OCI-LY1 (cell line): Measurements from ENCODE around the gene FYN.
"Not testable (repeated sequence)": the region's sequence is repeated elsewhere in the genome, so short reads cannot be mapped to it uniquely, and the experiment has no call there.

ENCODE experiments used
- H2AFZ ChIP-seq: fragments of 200-600 bp; sonication (generic), shearing (Covaris generic); 2 replicates; pipeline ENCODE4 v1.6.0; 2014; ENCODE audit warnings: antibody characterized with exemption, mild to moderate bottlenecking, low read length
- H3F3A ChIP-seq: fragments of 200-600 bp; sonication (generic), shearing (Covaris generic); 2 replicates; pipeline ENCODE4 v1.6.0; 2014; ENCODE audit warnings: mild to moderate bottlenecking, antibody characterized with exemption, low read length, moderate library complexity; ENCODE audit not compliant: insufficient read depth
- H3K27ac ChIP-seq: fragments of 200-600 bp; sonication (generic); 2 replicates; pipeline ENCODE4 v1.5.1; 2014; ENCODE audit warnings: low read length, mixed run types, mild to moderate bottlenecking, low read depth; ENCODE audit not compliant: poor library complexity, severe bottlenecking
- H3K27me3 ChIP-seq: fragments of 200-600 bp; sonication (generic); 2 replicates; pipeline ENCODE4 v1.6.0; 2014; ENCODE audit warnings: antibody characterized with exemption, mild to moderate bottlenecking, low read length, moderate library complexity; ENCODE audit not compliant: insufficient read depth
- H3K36me3 ChIP-seq: fragments of 200-600 bp; sonication (generic); 2 replicates; pipeline ENCODE4 v1.6.1; 2014; ENCODE audit warnings: mild to moderate bottlenecking, antibody characterized with exemption, low read length, moderate library complexity, mixed read lengths; ENCODE audit not compliant: insufficient read depth
- H3K4me1 ChIP-seq: fragments of 200-600 bp; sonication (generic); 2 replicates; pipeline ENCODE4 v1.5.1; 2014; ENCODE audit warnings: mild to moderate bottlenecking, low read length, moderate library complexity; ENCODE audit not compliant: insufficient read depth, severe bottlenecking
- H3K4me2 ChIP-seq: fragments of 200-600 bp; sonication (generic), shearing (Covaris generic); 2 replicates; pipeline ENCODE4 v1.6.1; 2014; ENCODE audit warnings: low read length
- H3K4me3 ChIP-seq: fragments of 200-600 bp; sonication (generic); 2 replicates; pipeline ENCODE4 v1.5.1; 2014; ENCODE audit warnings: low read length, low read depth, mild to moderate bottlenecking, mixed read lengths; ENCODE audit not compliant: poor library complexity, severe bottlenecking
- H3K79me2 ChIP-seq: fragments of 200-600 bp; shearing (Covaris generic); 2 replicates; pipeline ENCODE4 v1.6.1; 2016; ENCODE audit warnings: mixed run types, low read length, mixed read lengths; ENCODE audit not compliant: insufficient read depth
- H3K9ac ChIP-seq: fragments of 200-600 bp; sonication (generic), shearing (Covaris generic); 2 replicates; pipeline ENCODE4 v1.6.1; 2014; ENCODE audit warnings: mild to moderate bottlenecking, low read length, mixed read lengths
- H3K9me2 ChIP-seq: fragments of 200-600 bp; sonication (generic), shearing (Covaris generic); 2 replicates; pipeline ENCODE4 v1.6.1; 2014; ENCODE audit warnings: low read depth, mild to moderate bottlenecking, low read length, mixed read lengths
- H3K9me3 ChIP-seq: fragments of 200-600 bp; shearing (Covaris generic); 2 replicates; pipeline ENCODE4 v1.6.1; 2014; ENCODE audit warnings: low read length, mixed read lengths
- H4K20me1 ChIP-seq: fragments of 200-600 bp; sonication (generic), shearing (Covaris generic); 2 replicates; pipeline ENCODE4 v1.6.0; 2016; ENCODE audit warnings: mild to moderate bottlenecking, low read length; ENCODE audit not compliant: insufficient read depth
- CTCF ChIP-seq: fragments of 200-600 bp; sonication (generic), shearing (Covaris generic); IDR thresholded peaks from 2 replicates; pipeline ENCODE4 v1.5.1; 2017; ENCODE audit warnings: mild to moderate bottlenecking, antibody characterized with exemption, low read length, moderate library complexity, mixed read lengths
- EZH2 ChIP-seq: fragments of 200-600 bp; sonication (generic), shearing (Covaris generic); IDR thresholded peaks from 2 replicates; pipeline ENCODE4 v1.8.0; 2017; ENCODE audit warnings: borderline replicate concordance, mixed run types, mild to moderate bottlenecking, antibody characterized with exemption, low read length, moderate library complexity, mixed read lengths

The FYN gene

GRCh38 chr6:111892431-111892830, 19.2 kb upstream of the FYN start:
- no peaks in the 10 kb centered on the region for H3K9me3 ChIP-seq
- H3K9ac ChIP-seq, result no peak overlapping the region
- no peak overlapping the region for H3K4me2 ChIP-seq
- H3K79me2 ChIP-seq, result no peaks in the 10 kb centered on the region
- H2AFZ ChIP-seq, result no peak overlapping the region
- TF ChIP-seq CTCF (no peak), EZH2 (no peak)
- H3K36me3 ChIP-seq, result no peaks in the 10 kb centered on the region
- no peak overlapping the region for H3K27ac ChIP-seq
- H3F3A ChIP-seq, result no peaks in the 10 kb centered on the region
- H3K9me2 ChIP-seq, result no peaks in the 10 kb centered on the region
- no peaks in the 10 kb centered on the region for H3K4me1 ChIP-seq
- no peaks in the 10 kb centered on the region for H3K27me3 ChIP-seq
- H3K4me3 ChIP-seq, result no peak overlapping the region
- H4K20me1 ChIP-seq, result no peaks in the 10 kb centered on the region

- Histone ChIP-seq H2AFZ (no peak overlapping the region), H3K4me3 (no peak overlapping the region), H4K20me1 (no peaks in the 10 kb centered on the region), H3K9ac (no peak overlapping the region), H3F3A (no peaks in the 10 kb centered on the region), H3K4me1 (no peaks in the 10 kb centered on the region), H3K79me2 (no peaks in the 10 kb centered on the region), H3K27me3 (no peaks in the 10 kb centered on the region), H3K9me3 (no peaks in the 10 kb centered on the region), H3K36me3 (no peaks in the 10 kb centered on the region), H3K9me2 (no peaks in the 10 kb centered on the region), H3K27ac (no peak overlapping the region), H3K4me2 (no peak overlapping the region)
- TF ChIP-seq CTCF (no peak), EZH2 (no peak)
These were observed 17.7 kb upstream of the FYN start for GRCh38 chr6:111890988-111891387.

- no peak overlapping the region for H3K27ac ChIP-seq
- H3K9me2 ChIP-seq, result no peaks in the 10 kb centered on the region
- H4K20me1 ChIP-seq, result no peaks in the 10 kb centered on the region
- no peaks in the 10 kb centered on the region for H3K4me1 ChIP-seq
- H3K9me3 ChIP-seq, result no peaks in the 10 kb centered on the region
- H3K4me2 ChIP-seq, result no peak overlapping the region
- no peak overlapping the region for H3K4me3 ChIP-seq
- H3K9ac ChIP-seq, result no peak overlapping the region
- no peak for TF ChIP-seq EZH2
- TF ChIP-seq CTCF, result no peak
- H3K27me3 ChIP-seq, result no peaks in the 10 kb centered on the region
- no peak overlapping the region for H2AFZ ChIP-seq
- H3K36me3 ChIP-seq, result no peaks in the 10 kb centered on the region
- no peaks in the 10 kb centered on the region for H3K79me2 ChIP-seq
- no peaks in the 10 kb centered on the region for H3F3A ChIP-seq
These were observed 15.9 kb upstream of the FYN start for GRCh38 chr6:111888928-111889695.

GRCh38 chr6:111886793-111887192, 13.5 kb upstream of the FYN start:
- not testable (repeated sequence) for H3K27ac ChIP-seq, H3K27me3 ChIP-seq, H2AFZ ChIP-seq, H3K9me3 ChIP-seq, H4K20me1 ChIP-seq, H3K9ac ChIP-seq, H3K4me3 ChIP-seq, H3K9me2 ChIP-seq, H3K4me2 ChIP-seq, H3K4me1 ChIP-seq, H3K79me2 ChIP-seq, H3F3A ChIP-seq, H3K36me3 ChIP-seq
